Caco-2 (cell line): Measurements from ENCODE around the gene METTL2A. TPM values are rescaled to one million over a fixed set of nuclear protein-coding genes. Genes with fewer than 3 reads are reported as not detected.
"Not testable (repeated sequence)": the region's sequence is repeated elsewhere in the genome, so short reads cannot be mapped to it uniquely, and the experiment has no call there.

Source experiments
- BruUV-seq: library from RNA; stranded (reverse); fragments of 400-500 nt; replicated peaks from 2 replicates; lab custom pipeline; 2021; lab: Mats Ljungman, UMichigan
- CTCF ChIA-PET: fragments of 300-600 bp; sonication (Branson Sonifier 250); formaldehyde crosslinking; loops from one replicate; lab custom pipeline; 2022; ENCODE audit warnings: antibody characterized with exemption; lab: Charles Lee
- POLR2A ChIA-PET: fragments of 300-600 bp; sonication (Branson Sonifier 250); formaldehyde crosslinking; loops from one replicate; lab custom pipeline; 2022; ENCODE audit warnings: antibody characterized with exemption; lab: Charles Lee
- DNase-seq, 2 experiments: peaks; one replicate each; pipeline versions ENCODE4 v3.0.0 to v3.0.0-alpha.2; 2020 to 2022
- H3K27me3 ChIP-seq: replicated peaks from 2 replicates; pipeline ENCODE4 v1.6.0; 2011; ENCODE audit warnings: low read length; ENCODE audit not compliant: control insufficient read depth, insufficient read depth
- H3K36me3 ChIP-seq: 2 replicates; pipeline ENCODE4 v1.5.1; 2011; ENCODE audit warnings: low read length; ENCODE audit not compliant: control insufficient read depth, insufficient read depth
- H3K4me1 ChIP-seq: fragments of 250-450 bp; sonication (Bioruptor Pico); 2 replicates; pipeline ENCODE4 v1.5.1; 2020; ENCODE audit warnings: mild to moderate bottlenecking
- H3K4me3 ChIP-seq: 2 replicates; pipeline ENCODE4 v1.5.1; 2011; ENCODE audit warnings: low read depth, mild to moderate bottlenecking, control low read depth, low read length
- H3K9me3 ChIP-seq: fragments of 250-450 bp; sonication (Bioruptor Pico); 2 replicates; pipeline ENCODE4 v1.5.1; 2020; ENCODE audit warnings: mild to moderate bottlenecking, moderate library complexity
- H3K27ac Mint-ChIP-seq: one replicate; pipeline ENCODE4 v1.8.0; 2022; ENCODE audit warnings: mixed read lengths; ENCODE audit not compliant: unreplicated experiment
- H3K27me3 Mint-ChIP-seq: one replicate; pipeline ENCODE4 v1.8.0; 2022; ENCODE audit warnings: mixed read lengths; ENCODE audit not compliant: insufficient read depth, unreplicated experiment
- H3K36me3 Mint-ChIP-seq: one replicate; pipeline ENCODE4 v1.8.0; 2022; ENCODE audit warnings: mild to moderate bottlenecking, mixed read lengths; ENCODE audit not compliant: insufficient read depth, unreplicated experiment
- H3K4me1 Mint-ChIP-seq: one replicate; pipeline ENCODE4 v1.8.0; 2022; ENCODE audit warnings: low read depth, mixed read lengths; ENCODE audit not compliant: unreplicated experiment
- H3K4me3 Mint-ChIP-seq: one replicate; pipeline ENCODE4 v1.8.0; 2022; ENCODE audit warnings: mild to moderate bottlenecking, moderate library complexity, mixed read lengths; ENCODE audit not compliant: unreplicated experiment
- H3K9me3 Mint-ChIP-seq: one replicate; pipeline ENCODE4 v1.8.0; 2022; ENCODE audit warnings: mixed read lengths; ENCODE audit not compliant: unreplicated experiment
- CTCF ChIP-seq, 2 experiments: fragments of 200-600 bp in 1 of 2; IDR thresholded peaks; 1 replicate in 1 of 2; 2 replicates in 1 of 2; pipeline versions ENCODE4 v1.5.1 to v1.8.0; 2011 to 2022; ENCODE audit warnings: antibody characterized with exemption in 1 of 2, control low read depth in 1 of 2, inconsistent platforms in 1 of 2, low read depth in 1 of 2, low read length in 1 of 2, mild to moderate bottlenecking in 1 of 2, moderate library complexity in 1 of 2; ENCODE audit not compliant: insufficient read depth in 1 of 2, severe bottlenecking in 1 of 2, unreplicated experiment in 1 of 2
- intact Hi-C: fragments of 100-400 bp; cut with micrococcal nuclease; formaldehyde crosslinking; loops from one replicate; pipeline ENCODE4 v1.10.0; 2022; ENCODE audit not compliant: unreplicated experiment
- total RNA-seq: library from RNA; stranded (reverse); gene quantifications from 2 replicates; pipeline ENCODE4 v1.2.3, GENCODE V29; 2022

Gene METTL2A
- total RNA-seq, 1 experiment from 2014 or later, result 31.4 TPM

- Histone ChIP-seq H3K4me3 (no peak overlapping the region), H3K27me3 (no peaks in the 10 kb centered on the region), H3K36me3 (no peaks in the 10 kb centered on the region), H3K9me3 (no peaks in the 10 kb centered on the region), H3K4me1 (no peaks in the 10 kb centered on the region)
- CTCF ChIA-PET, result interaction anchor here (0.6 kb wide), 1 partner anchor 17 kb away, joined by 4 read pairs; no protein-coding TSS in a partner anchor
- no peak overlapping the region for H3K4me3 Mint-ChIP-seq
- POLR2A ChIA-PET, result no interaction called here
- no peak for TF ChIP-seq CTCF (IDR thresholded peaks at IDR 0.05; ENCODE audit: insufficient read depth in 1 of 2, low read depth in 1 of 2, low read length in 1 of 2, severe bottlenecking in 1 of 2, unreplicated experiment in 1 of 2)
- no peak overlapping the region for H3K27ac Mint-ChIP-seq
- H3K4me1 Mint-ChIP-seq, result no peaks in the 10 kb centered on the region
- intact Hi-C loops, result no loop called here
- H3K9me3 Mint-ChIP-seq, result no peaks in the 10 kb centered on the region
- H3K27me3 Mint-ChIP-seq, result peaks cover 3% of the 10 kb centered on the region
- DNase-seq, result no peak
- no TSS peak for BruUV-seq
- no peaks in the 10 kb centered on the region for H3K36me3 Mint-ChIP-seq
These were observed 32.3 kb downstream of the METTL2A start for GRCh38 chr17:62456016-62456415.

GRCh38 chr17:62458483-62458882 is 34.8 kb downstream of the METTL2A start:
- H3K4me3 ChIP-seq, intact Hi-C loops, POLR2A ChIA-PET: not testable (repeated sequence)

GRCh38 chr17:62464422-62464821 is 40.7 kb downstream of the METTL2A start:
- H3K27me3 Mint-ChIP-seq, H3K27me3 ChIP-seq, H3K4me3 Mint-ChIP-seq, H3K36me3 Mint-ChIP-seq, intact Hi-C loops, CTCF ChIA-PET, BruUV-seq, DNase-seq, H3K9me3 ChIP-seq, H3K4me1 Mint-ChIP-seq, H3K36me3 ChIP-seq, H3K9me3 Mint-ChIP-seq, H3K4me1 ChIP-seq, H3K27ac Mint-ChIP-seq, POLR2A ChIA-PET, H3K4me3 ChIP-seq: not testable (repeated sequence)

More at GRCh38 chr17:62458483-62458882, 34.8 kb downstream of the METTL2A start:
- DNase-seq, H3K4me3 Mint-ChIP-seq, CTCF ChIA-PET, H3K36me3 ChIP-seq, BruUV-seq, H3K9me3 Mint-ChIP-seq, H3K36me3 Mint-ChIP-seq, H3K27ac Mint-ChIP-seq, H3K27me3 Mint-ChIP-seq, H3K4me1 ChIP-seq, H3K4me1 Mint-ChIP-seq, H3K9me3 ChIP-seq, H3K27me3 ChIP-seq: not testable (repeated sequence)

- POLR2A ChIA-PET, H3K27me3 ChIP-seq, H3K4me3 ChIP-seq, H3K4me1 ChIP-seq, BruUV-seq, H3K9me3 ChIP-seq, CTCF ChIA-PET, H3K36me3 ChIP-seq, H3K27ac Mint-ChIP-seq, H3K4me1 Mint-ChIP-seq, DNase-seq, H3K36me3 Mint-ChIP-seq, H3K27me3 Mint-ChIP-seq, intact Hi-C loops, H3K4me3 Mint-ChIP-seq, H3K9me3 Mint-ChIP-seq: not testable (repeated sequence)
These were observed 41.6 kb downstream of the METTL2A start for GRCh38 chr17:62465271-62465670.

GRCh38 chr17:62470666-62471379 is 47.1 kb downstream of the METTL2A start:
- H3K27me3 ChIP-seq, H3K4me1 Mint-ChIP-seq, H3K27ac Mint-ChIP-seq, DNase-seq, H3K4me1 ChIP-seq, H3K36me3 Mint-ChIP-seq, intact Hi-C loops, H3K36me3 ChIP-seq, BruUV-seq, H3K9me3 Mint-ChIP-seq, H3K9me3 ChIP-seq, H3K27me3 Mint-ChIP-seq, CTCF ChIA-PET, H3K4me3 Mint-ChIP-seq, POLR2A ChIA-PET, H3K4me3 ChIP-seq: not testable (repeated sequence)

- H3K4me3 Mint-ChIP-seq, CTCF ChIA-PET: not testable (repeated sequence)
These were observed 47.7 kb downstream of the METTL2A start for GRCh38 chr17:62471380-62471880.

More at GRCh38 chr17:62471380-62471880, 47.7 kb downstream of the METTL2A start:
- H3K4me1 ChIP-seq, H3K27me3 ChIP-seq, intact Hi-C loops, POLR2A ChIA-PET, BruUV-seq, H3K36me3 Mint-ChIP-seq, H3K27ac Mint-ChIP-seq, H3K4me1 Mint-ChIP-seq, H3K27me3 Mint-ChIP-seq, H3K4me3 ChIP-seq, H3K9me3 ChIP-seq, DNase-seq, H3K36me3 ChIP-seq, H3K9me3 Mint-ChIP-seq: not testable (repeated sequence)
